Liver (tissue), 9 donors: ENCODE measurements around the gene USP46. TPM values are rescaled to one million over a fixed set of nuclear protein-coding genes. Genes with fewer than 3 reads are reported as not detected.

Source experiments
- DNase-seq: peaks from one replicate; pipeline ENCODE4 v3.0.0-alpha.2; 2017; ENCODE audit warnings: low spot score
- H3K27ac ChIP-seq, 2 donors: one replicate each; pipeline ENCODE4 v1.7.0; 2013; ENCODE audit warnings: inconsistent platforms in 2 of 2, low read length in 2 of 2, control low read depth in 1 of 2, low read depth in 1 of 2, mild to moderate bottlenecking in 1 of 2
- H3K27me3 ChIP-seq, 4 donors: one replicate each; pipeline versions ENCODE4 v1.6.1 to v1.7.0; 2013; ENCODE audit warnings: low read length in 3 of 4, inconsistent platforms in 1 of 4, mild to moderate bottlenecking in 1 of 4, moderate library complexity in 1 of 4; ENCODE audit not compliant: control insufficient read depth in 4 of 4, insufficient read depth in 4 of 4
- H3K36me3 ChIP-seq, 4 donors: one replicate each; pipeline versions ENCODE4 v1.6.1 to v1.7.0; 2013; ENCODE audit warnings: low read length in 3 of 4, mild to moderate bottlenecking in 3 of 4, low read depth in 1 of 4, moderate library complexity in 1 of 4; ENCODE audit not compliant: control insufficient read depth in 4 of 4, insufficient read depth in 3 of 4
- H3K4me1 ChIP-seq, 4 donors: one replicate each; pipeline versions ENCODE4 v1.6.1 to v1.7.0; 2013; ENCODE audit warnings: low read length in 3 of 4, mild to moderate bottlenecking in 3 of 4, moderate library complexity in 1 of 4; ENCODE audit not compliant: control insufficient read depth in 4 of 4, insufficient read depth in 4 of 4
- H3K4me3 ChIP-seq, 3 donors: one replicate each; pipeline versions ENCODE4 v1.6.1 to v1.7.0; 2013; ENCODE audit warnings: low read length in 3 of 3, control low read depth in 1 of 3, low read depth in 1 of 3, mild to moderate bottlenecking in 1 of 3
- H3K9ac ChIP-seq, 2 donors: one replicate each; pipeline ENCODE4 v1.7.0; 2013; ENCODE audit warnings: low read length in 2 of 2, mild to moderate bottlenecking in 2 of 2, moderate library complexity in 2 of 2, control low read depth in 1 of 2, low read depth in 1 of 2
- H3K9me3 ChIP-seq, 4 donors: one replicate each; pipeline versions ENCODE4 v1.6.1 to v1.7.0; 2013; ENCODE audit warnings: low read length in 3 of 4; ENCODE audit not compliant: control insufficient read depth in 4 of 4
- ATF3 ChIP-seq: IDR thresholded peaks from 2 replicates; pipeline ENCODE4 v1.6.1; 2016; ENCODE audit warnings: antibody characterized with exemption
- FOXA1 ChIP-seq: IDR thresholded peaks from 2 replicates; pipeline ENCODE4 v1.6.1; 2016; ENCODE audit warnings: antibody characterized with exemption
- FOXA2 ChIP-seq: IDR thresholded peaks from 2 replicates; pipeline ENCODE4 v1.6.1; 2016; ENCODE audit warnings: antibody characterized with exemption
- GABPA ChIP-seq, 2 donors: IDR thresholded peaks in 1 of 2; conservative IDR thresholded peaks in 1 of 2; 2 replicates each; pipeline ENCODE4 v1.6.1; 2016; ENCODE audit warnings: antibody characterized with exemption in 2 of 2, mild to moderate bottlenecking in 1 of 2, moderate library complexity in 1 of 2
- HNF4A ChIP-seq, 2 donors: conservative IDR thresholded peaks; 2 replicates each; pipeline ENCODE4 v1.6.1; 2016; ENCODE audit warnings: antibody characterized with exemption in 2 of 2, mild to moderate bottlenecking in 2 of 2
- HNF4G ChIP-seq: IDR thresholded peaks from 2 replicates; pipeline ENCODE4 v1.6.1; 2016; ENCODE audit warnings: antibody characterized with exemption
- JUND ChIP-seq, 2 donors: IDR thresholded peaks; 2 replicates each; pipeline ENCODE4 v1.6.1; 2016; ENCODE audit warnings: antibody characterized with exemption in 2 of 2
- NR2F2 ChIP-seq: IDR thresholded peaks from 2 replicates; pipeline ENCODE4 v1.6.1; 2016; ENCODE audit warnings: antibody characterized with exemption
- RAD21 ChIP-seq, 2 donors: IDR thresholded peaks; 2 replicates each; pipeline ENCODE4 v1.6.1; 2016; ENCODE audit warnings: antibody characterized with exemption in 2 of 2, mild to moderate bottlenecking in 2 of 2
- RXRA ChIP-seq, 2 donors: IDR thresholded peaks; 2 replicates each; pipeline ENCODE4 v1.6.1; 2017 to 2018; ENCODE audit warnings: antibody characterized with exemption in 2 of 2, mild to moderate bottlenecking in 1 of 2
- SP1 ChIP-seq: IDR thresholded peaks from 2 replicates; pipeline ENCODE4 v1.6.1; 2018; ENCODE audit warnings: antibody characterized with exemption, mild to moderate bottlenecking
- TAF1 ChIP-seq: conservative IDR thresholded peaks from 2 replicates; pipeline ENCODE4 v1.6.1; 2016; ENCODE audit warnings: antibody characterized with exemption, mild to moderate bottlenecking
- YY1 ChIP-seq: IDR thresholded peaks from 2 replicates; pipeline ENCODE4 v1.6.1; 2016; ENCODE audit warnings: antibody characterized with exemption, mild to moderate bottlenecking
- ZBTB33 ChIP-seq: IDR thresholded peaks from 2 replicates; pipeline ENCODE4 v1.6.1; 2016; ENCODE audit warnings: antibody characterized with exemption
- WGBS: extraction: QIAGEN DNeasy Blood & Tissue Kit; methylation state at CpG from one replicate; pipeline ENCODE4 v1.1.7; 2013; 5-methylcytosine and 5-hydroxymethylcytosine counted together
- polyA plus RNA-seq, 2 donors: library from polyadenylated mRNA; stranded (reverse) in 1 of 2; unstranded in 1 of 2; fragments of 200-250 nt in 1 of 2; fragments of >200 nt in 1 of 2; fragmentation: Nextera tagmentation in 1 of 2; extraction: Ambion mirVana in 1 of 2; gene quantifications; one replicate each; pipeline versions ENCODE4 v1.2.1 to v1.2.3, GENCODE V29; 2013 to 2015
- total RNA-seq, 2 donors: library from RNA; depleted of rRNA; stranded (reverse); fragments of >200 nt; gene quantifications; one replicate each; pipeline ENCODE4 v1.2.3, GENCODE V29; 2014
- TF ChIP-seq, protein P1 (sequence below): IDR thresholded peaks from 2 replicates; pipeline ENCODE4 v1.6.1; 2016; ENCODE audit warnings: antibody characterized with exemption, mild to moderate bottlenecking
- TF ChIP-seq, protein P2 (sequence below): IDR thresholded peaks from 2 replicates; pipeline ENCODE4 v1.6.1; 2016; ENCODE audit warnings: antibody characterized with exemption
- donor health status: healthy.
- donor health status: healthy.
- donor health status: healthy.
- donor health status: healthy.
- donor health status: healthy.

Gene USP46
- total and polyA plus RNA-seq, 4 donors = 2.3 to 5.5 (median 3.9) TPM

- TF ChIP-seq TAF1 (no peak), JUND (IDR thresholded peaks at IDR 0.05) (no peak)
- no peak overlapping the region for H3K9ac ChIP-seq
- H3K4me3 ChIP-seq = no peak overlapping the region
- H3K36me3 ChIP-seq = no peaks in the 10 kb centered on the region
- no peaks in the 10 kb centered on the region for H3K4me1 ChIP-seq
- no peaks in the 10 kb centered on the region for H3K27me3 ChIP-seq
- DNase-seq = no peak
- no peak overlapping the region for H3K27ac ChIP-seq
- peaks cover 0 to 7% (median 2%) of the 10 kb centered on the region in 4 donors for H3K9me3 ChIP-seq
Observed at GRCh38 chr4:52689096-52689495, 30.0 kb upstream of the USP46 start.

GRCh38 chr4:52687696-52688095 lies 28.6 kb upstream of the USP46 start:
- H3K27me3 ChIP-seq = no peaks in the 10 kb centered on the region
- no peak overlapping the region for H3K9ac ChIP-seq
- no peak for DNase-seq
- H3K9me3 ChIP-seq = no peaks in the 10 kb centered on the region
- no peak overlapping the region for H3K4me3 ChIP-seq
- H3K4me1 ChIP-seq = no peaks in the 10 kb centered on the region
- H3K27ac ChIP-seq = no peak overlapping the region
- H3K36me3 ChIP-seq = no peaks in the 10 kb centered on the region
- no peak for TF ChIP-seq ATF3
- no peak for TF ChIP-seq HNF4G
- TF ChIP-seq NR2F2 = no peak
- TF ChIP-seq TAF1 = no peak
- TF ChIP-seq, protein P1, sequence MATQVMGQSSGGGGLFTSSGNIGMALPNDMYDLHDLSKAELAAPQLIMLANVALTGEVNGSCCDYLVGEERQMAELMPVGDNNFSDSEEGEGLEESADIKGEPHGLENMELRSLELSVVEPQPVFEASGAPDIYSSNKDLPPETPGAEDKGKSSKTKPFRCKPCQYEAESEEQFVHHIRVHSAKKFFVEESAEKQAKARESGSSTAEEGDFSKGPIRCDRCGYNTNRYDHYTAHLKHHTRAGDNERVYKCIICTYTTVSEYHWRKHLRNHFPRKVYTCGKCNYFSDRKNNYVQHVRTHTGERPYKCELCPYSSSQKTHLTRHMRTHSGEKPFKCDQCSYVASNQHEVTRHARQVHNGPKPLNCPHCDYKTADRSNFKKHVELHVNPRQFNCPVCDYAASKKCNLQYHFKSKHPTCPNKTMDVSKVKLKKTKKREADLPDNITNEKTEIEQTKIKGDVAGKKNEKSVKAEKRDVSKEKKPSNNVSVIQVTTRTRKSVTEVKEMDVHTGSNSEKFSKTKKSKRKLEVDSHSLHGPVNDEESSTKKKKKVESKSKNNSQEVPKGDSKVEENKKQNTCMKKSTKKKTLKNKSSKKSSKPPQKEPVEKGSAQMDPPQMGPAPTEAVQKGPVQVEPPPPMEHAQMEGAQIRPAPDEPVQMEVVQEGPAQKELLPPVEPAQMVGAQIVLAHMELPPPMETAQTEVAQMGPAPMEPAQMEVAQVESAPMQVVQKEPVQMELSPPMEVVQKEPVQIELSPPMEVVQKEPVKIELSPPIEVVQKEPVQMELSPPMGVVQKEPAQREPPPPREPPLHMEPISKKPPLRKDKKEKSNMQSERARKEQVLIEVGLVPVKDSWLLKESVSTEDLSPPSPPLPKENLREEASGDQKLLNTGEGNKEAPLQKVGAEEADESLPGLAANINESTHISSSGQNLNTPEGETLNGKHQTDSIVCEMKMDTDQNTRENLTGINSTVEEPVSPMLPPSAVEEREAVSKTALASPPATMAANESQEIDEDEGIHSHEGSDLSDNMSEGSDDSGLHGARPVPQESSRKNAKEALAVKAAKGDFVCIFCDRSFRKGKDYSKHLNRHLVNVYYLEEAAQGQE = no peak
- TF ChIP-seq RXRA (IDR thresholded peaks at IDR 0.05) = no peak
- TF ChIP-seq HNF4A (conservative IDR thresholded peaks at IDR 0.05) = no peak
- no peak for TF ChIP-seq SP1
- no peak for TF ChIP-seq YY1
- TF ChIP-seq, protein P2, sequence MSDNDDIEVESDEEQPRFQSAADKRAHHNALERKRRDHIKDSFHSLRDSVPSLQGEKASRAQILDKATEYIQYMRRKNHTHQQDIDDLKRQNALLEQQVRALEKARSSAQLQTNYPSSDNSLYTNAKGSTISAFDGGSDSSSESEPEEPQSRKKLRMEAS = no peak
- no peak for TF ChIP-seq RAD21 (IDR thresholded peaks at IDR 0.05)
- TF ChIP-seq FOXA2 = no peak
- 95% methylated on average over 3 of the region's 3 CpGs for WGBS

GRCh38 chr4:52685316-52685715 lies 26.2 kb upstream of the USP46 start:
- Histone ChIP-seq H3K4me1 (no peaks in the 10 kb centered on the region), H3K27me3 (no peaks in the 10 kb centered on the region), H3K9ac (no peak overlapping the region), H3K4me3 (no peak overlapping the region), H3K27ac (no peak overlapping the region), H3K9me3 (no peaks in the 10 kb centered on the region), H3K36me3 (no peaks in the 10 kb centered on the region)
- no peak for DNase-seq
- TF ChIP-seq NR2F2 (no peak), TAF1 (no peak), RAD21 (IDR thresholded peaks at IDR 0.05) (no peak), GABPA (IDR thresholded peaks at IDR 0.05 in 1 of 2, conservative IDR thresholded peaks at IDR 0.05 in 1 of 2) (no peak), FOXA1 (no peak), YY1 (no peak), ZBTB33 (no peak), ATF3 (no peak), SP1 (no peak), HNF4G (no peak)
- TF ChIP-seq, protein P2 = no peak
- 92% methylated on average over 6 of the region's 6 CpGs for WGBS
